HepG2 (cell line): Measurements from ENCODE around the gene ZNF302. TPM values are rescaled to one million over a fixed set of nuclear protein-coding genes. Genes with fewer than 3 reads are reported as not detected.
A peak's percentile ranks its signal among the peaks of the same experiment; 100 is the strongest.

Source experiments
- GLI4 ChIP-seq: sonication (generic); formaldehyde crosslinking; IDR thresholded peaks from 2 replicates; pipeline ENCODE4 v1.5.1; 2020; ENCODE audit warnings: missing genetic modification reagents, mild to moderate bottlenecking, moderate library complexity, borderline replicate concordance
- HNRNPH1 ChIP-seq: fragments of 200-400 bp; formaldehyde crosslinking; optimal IDR thresholded peaks from 2 replicates; pipeline ENCODE3; 2017; ENCODE audit warnings: mild to moderate bottlenecking, low read depth, low read length
- RXRB ChIP-seq: IDR thresholded peaks from 2 replicates; pipeline ENCODE4 v1.6.1; 2016; ENCODE audit warnings: borderline replicate concordance, missing genetic modification reagents, missing compliant biosample characterization
- SKI ChIP-seq: fragments of 450-650 bp; IDR thresholded peaks from one replicate; pipeline ENCODE4 v1.6.1; 2018; ENCODE audit warnings: mild to moderate bottlenecking; ENCODE audit not compliant: partially characterized antibody
- ZNF350 ChIP-seq: sonication (generic); formaldehyde crosslinking; IDR thresholded peaks from 2 replicates; pipeline ENCODE4 v1.4.0; 2020; ENCODE audit warnings: mild to moderate bottlenecking, low read depth, missing genetic modification reagents, borderline replicate concordance
- ZNF569 ChIP-seq: sonication (generic); formaldehyde crosslinking; IDR thresholded peaks from 2 replicates; pipeline ENCODE4 v1.5.0; 2020; ENCODE audit warnings: mild to moderate bottlenecking, missing genetic modification reagents, moderate library complexity, borderline replicate concordance
- ZSCAN31 ChIP-seq: sonication (generic); formaldehyde crosslinking; IDR thresholded peaks from 2 replicates; pipeline ENCODE4 v1.5.0; 2020; ENCODE audit warnings: low read depth, mild to moderate bottlenecking, missing genetic modification reagents
- polyA plus RNA-seq, 8 experiments: library from polyadenylated mRNA; depleted of rRNA in 3 of 8; stranded (reverse) in 7 of 8; unstranded in 1 of 8; fragments of >200 nt; fragmentation: Illumina TruSeq in 4 of 8; extraction: Trizol in 4 of 8; gene quantifications; 2 replicates each; pipeline versions ENCODE4 v1.2.1 to v1.2.3, GENCODE V29; 2011 to 2016; ENCODE audit warnings: low read depth in 4 of 8, missing spikeins in 1 of 8, mixed read lengths in 1 of 8; ENCODE audit not compliant: insufficient read depth in 1 of 8
- total RNA-seq, 5 experiments: library from RNA; depleted of rRNA; stranded (reverse); fragments of >200 nt; fragmentation: Illumina TruSeq; extraction: Trizol; gene quantifications; 2 replicates each; pipeline ENCODE4 v1.2.3, GENCODE V29; 2016; ENCODE audit warnings: low read depth in 1 of 5
- TF ChIP-seq, protein P1 (sequence below), 2 experiments: fragments of 450-650 bp in 1 of 2; sonication (generic) in 1 of 2; formaldehyde crosslinking in 1 of 2; IDR thresholded peaks; 2 replicates each; pipeline versions ENCODE4 v1.6.1 to v1.8.0; 2016 to 2022; ENCODE audit warnings: antibody characterized with exemption in 1 of 2, mild to moderate bottlenecking in 1 of 2, missing genetic modification reagents in 1 of 2
- TF ChIP-seq, protein P2 (sequence below): sonication (generic); formaldehyde crosslinking; conservative IDR thresholded peaks from 2 replicates; pipeline ENCODE4 v1.4.0; 2020; ENCODE audit warnings: mild to moderate bottlenecking, missing genetic modification reagents, moderate library complexity
- TF ChIP-seq, protein P3 (sequence below): sonication (generic); formaldehyde crosslinking; IDR thresholded peaks from 2 replicates; pipeline ENCODE4 v1.4.0; 2020; ENCODE audit warnings: low read depth, missing genetic modification reagents

Gene ZNF302
- total and polyA plus RNA-seq, 2 of the 13 experiments (the other 11 are each of a cell fraction or from before 2014, with no cell fraction given): not detected

DNA sequence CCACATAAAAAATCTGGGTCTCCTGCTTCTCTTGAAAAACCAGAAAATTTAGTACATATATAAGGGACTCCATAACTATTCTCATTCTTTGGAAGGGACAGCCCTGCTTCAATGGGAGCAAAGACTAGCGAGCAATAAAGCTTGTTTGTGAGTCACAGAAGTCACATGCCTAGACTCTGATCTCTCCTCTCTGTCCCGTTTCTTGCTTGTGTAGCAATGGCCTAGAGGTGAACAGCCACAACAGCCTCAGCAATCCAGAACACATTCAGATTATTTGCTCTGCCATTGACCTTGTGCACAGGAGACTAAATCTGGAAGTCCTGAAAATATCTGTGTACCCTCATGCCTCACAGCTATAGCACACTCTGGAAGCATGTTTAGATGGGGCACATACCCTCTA is 43.7 kb upstream of the ZNF302 start (continued):
- TF ChIP-seq, protein P1, sequence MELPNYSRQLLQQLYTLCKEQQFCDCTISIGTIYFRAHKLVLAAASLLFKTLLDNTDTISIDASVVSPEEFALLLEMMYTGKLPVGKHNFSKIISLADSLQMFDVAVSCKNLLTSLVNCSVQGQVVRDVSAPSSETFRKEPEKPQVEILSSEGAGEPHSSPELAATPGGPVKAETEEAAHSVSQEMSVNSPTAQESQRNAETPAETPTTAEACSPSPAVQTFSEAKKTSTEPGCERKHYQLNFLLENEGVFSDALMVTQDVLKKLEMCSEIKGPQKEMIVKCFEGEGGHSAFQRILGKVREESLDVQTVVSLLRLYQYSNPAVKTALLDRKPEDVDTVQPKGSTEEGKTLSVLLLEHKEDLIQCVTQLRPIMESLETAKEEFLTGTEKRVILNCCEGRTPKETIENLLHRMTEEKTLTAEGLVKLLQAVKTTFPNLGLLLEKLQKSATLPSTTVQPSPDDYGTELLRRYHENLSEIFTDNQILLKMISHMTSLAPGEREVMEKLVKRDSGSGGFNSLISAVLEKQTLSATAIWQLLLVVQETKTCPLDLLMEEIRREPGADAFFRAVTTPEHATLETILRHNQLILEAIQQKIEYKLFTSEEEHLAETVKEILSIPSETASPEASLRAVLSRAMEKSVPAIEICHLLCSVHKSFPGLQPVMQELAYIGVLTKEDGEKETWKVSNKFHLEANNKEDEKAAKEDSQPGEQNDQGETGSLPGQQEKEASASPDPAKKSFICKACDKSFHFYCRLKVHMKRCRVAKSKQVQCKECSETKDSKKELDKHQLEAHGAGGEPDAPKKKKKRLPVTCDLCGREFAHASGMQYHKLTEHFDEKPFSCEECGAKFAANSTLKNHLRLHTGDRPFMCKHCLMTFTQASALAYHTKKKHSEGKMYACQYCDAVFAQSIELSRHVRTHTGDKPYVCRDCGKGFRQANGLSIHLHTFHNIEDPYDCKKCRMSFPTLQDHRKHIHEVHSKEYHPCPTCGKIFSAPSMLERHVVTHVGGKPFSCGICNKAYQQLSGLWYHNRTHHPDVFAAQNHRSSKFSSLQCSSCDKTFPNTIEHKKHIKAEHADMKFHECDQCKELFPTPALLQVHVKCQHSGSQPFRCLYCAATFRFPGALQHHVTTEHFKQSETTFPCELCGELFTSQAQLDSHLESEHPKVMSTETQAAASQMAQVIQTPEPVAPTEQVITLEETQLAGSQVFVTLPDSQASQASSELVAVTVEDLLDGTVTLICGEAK (IDR thresholded peaks at IDR 0.05): peak; percentile 69
- TF ChIP-seq, protein P1 (CRISPR knock-in tag; IDR thresholded peaks at IDR 0.05): peak; percentile 96
- TF ChIP-seq ZNF569 (CRISPR knock-in tag): no peak
- no peak for TF ChIP-seq ZSCAN31 (CRISPR knock-in tag)
- no peak for TF ChIP-seq HNRNPH1
- TF ChIP-seq, protein P2, sequence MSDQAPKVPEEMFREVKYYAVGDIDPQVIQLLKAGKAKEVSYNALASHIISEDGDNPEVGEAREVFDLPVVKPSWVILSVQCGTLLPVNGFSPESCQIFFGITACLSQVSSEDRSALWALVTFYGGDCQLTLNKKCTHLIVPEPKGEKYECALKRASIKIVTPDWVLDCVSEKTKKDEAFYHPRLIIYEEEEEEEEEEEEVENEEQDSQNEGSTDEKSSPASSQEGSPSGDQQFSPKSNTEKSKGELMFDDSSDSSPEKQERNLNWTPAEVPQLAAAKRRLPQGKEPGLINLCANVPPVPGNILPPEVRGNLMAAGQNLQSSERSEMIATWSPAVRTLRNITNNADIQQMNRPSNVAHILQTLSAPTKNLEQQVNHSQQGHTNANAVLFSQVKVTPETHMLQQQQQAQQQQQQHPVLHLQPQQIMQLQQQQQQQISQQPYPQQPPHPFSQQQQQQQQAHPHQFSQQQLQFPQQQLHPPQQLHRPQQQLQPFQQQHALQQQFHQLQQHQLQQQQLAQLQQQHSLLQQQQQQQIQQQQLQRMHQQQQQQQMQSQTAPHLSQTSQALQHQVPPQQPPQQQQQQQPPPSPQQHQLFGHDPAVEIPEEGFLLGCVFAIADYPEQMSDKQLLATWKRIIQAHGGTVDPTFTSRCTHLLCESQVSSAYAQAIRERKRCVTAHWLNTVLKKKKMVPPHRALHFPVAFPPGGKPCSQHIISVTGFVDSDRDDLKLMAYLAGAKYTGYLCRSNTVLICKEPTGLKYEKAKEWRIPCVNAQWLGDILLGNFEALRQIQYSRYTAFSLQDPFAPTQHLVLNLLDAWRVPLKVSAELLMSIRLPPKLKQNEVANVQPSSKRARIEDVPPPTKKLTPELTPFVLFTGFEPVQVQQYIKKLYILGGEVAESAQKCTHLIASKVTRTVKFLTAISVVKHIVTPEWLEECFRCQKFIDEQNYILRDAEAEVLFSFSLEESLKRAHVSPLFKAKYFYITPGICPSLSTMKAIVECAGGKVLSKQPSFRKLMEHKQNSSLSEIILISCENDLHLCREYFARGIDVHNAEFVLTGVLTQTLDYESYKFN: peak; percentile 48; the same call in 1 of the 2 replicates
- no peak for TF ChIP-seq GLI4 (CRISPR knock-in tag)
- TF ChIP-seq, protein P3, sequence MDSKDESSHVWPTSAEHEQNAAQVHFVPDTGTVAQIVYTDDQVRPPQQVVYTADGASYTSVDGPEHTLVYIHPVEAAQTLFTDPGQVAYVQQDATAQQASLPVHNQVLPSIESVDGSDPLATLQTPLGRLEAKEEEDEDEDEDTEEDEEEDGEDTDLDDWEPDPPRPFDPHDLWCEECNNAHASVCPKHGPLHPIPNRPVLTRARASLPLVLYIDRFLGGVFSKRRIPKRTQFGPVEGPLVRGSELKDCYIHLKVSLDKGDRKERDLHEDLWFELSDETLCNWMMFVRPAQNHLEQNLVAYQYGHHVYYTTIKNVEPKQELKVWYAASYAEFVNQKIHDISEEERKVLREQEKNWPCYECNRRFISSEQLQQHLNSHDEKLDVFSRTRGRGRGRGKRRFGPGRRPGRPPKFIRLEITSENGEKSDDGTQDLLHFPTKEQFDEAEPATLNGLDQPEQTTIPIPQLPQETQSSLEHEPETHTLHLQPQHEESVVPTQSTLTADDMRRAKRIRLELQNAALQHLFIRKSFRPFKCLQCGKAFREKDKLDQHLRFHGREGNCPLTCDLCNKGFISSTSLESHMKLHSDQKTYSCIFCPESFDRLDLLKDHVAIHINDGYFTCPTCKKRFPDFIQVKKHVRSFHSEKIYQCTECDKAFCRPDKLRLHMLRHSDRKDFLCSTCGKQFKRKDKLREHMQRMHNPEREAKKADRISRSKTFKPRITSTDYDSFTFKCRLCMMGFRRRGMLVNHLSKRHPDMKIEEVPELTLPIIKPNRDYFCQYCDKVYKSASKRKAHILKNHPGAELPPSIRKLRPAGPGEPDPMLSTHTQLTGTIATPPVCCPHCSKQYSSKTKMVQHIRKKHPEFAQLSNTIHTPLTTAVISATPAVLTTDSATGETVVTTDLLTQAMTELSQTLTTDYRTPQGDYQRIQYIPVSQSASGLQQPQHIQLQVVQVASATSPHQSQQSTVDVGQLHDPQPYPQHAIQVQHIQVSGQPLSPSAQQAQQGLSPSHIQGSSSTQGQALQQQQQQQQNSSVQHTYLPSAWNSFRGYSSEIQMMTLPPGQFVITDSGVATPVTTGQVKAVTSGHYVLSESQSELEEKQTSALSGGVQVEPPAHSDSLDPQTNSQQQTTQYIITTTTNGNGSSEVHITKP (CRISPR knock-in tag): no peak
- TF ChIP-seq RXRB (CRISPR knock-in tag): peak; percentile 34; the same call in 1 of the 2 replicates
- peak; percentile 68 for TF ChIP-seq SKI
- TF ChIP-seq ZNF350 (CRISPR knock-in tag): no peak
